DMS 273 treated with DMSO at 0.1 percent for 48 hours (cell line): ENCODE results near the gene SOS1.
"Not testable (repeated sequence)": the region's sequence is repeated elsewhere in the genome, so short reads cannot be mapped to it uniquely, and the experiment has no call there.

Source experiments
- DNase-seq: peaks from one replicate; lab custom pipeline; 2025; lab: John Stamatoyannopoulos, UW

Gene SOS1

DNA sequence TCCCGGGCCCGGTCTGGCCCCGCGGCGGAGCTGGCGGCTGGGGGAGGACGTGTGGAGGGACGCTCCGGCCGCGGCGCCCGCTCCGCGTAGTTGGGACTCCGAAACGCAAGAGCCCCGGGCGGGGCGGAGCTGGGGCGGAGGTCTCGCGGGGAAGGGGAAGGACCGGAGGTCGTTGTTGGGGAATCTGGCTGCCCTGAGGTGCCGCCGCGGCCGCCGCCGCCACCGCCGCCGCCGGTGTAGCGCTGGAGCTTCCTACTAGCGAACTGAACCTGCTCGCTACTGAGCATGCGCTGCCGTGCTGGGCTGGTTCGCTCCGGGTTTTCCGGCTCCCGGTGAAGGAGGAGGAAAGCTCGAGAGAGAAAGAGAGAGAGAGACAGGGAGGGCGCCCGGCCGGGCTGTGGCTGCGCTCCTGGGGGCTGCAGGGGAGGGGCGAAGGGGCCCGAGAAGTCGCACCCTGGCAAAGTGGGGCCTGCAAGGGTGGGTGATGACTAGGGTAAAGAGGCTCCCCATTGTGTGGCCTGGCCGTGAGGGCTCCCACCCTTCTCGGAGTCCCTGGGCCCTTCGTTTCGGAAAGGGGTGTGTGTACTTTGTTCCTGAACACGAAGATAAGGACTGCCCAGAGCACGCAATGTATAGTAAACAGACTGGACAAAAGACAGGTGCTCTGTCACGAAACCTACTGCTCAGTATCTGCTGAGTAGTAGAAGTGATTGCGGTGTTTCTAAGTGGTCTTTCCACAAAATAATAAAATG is at the start of gene SOS1:
SOS1 (minus strand) TSS at position 281 of the 752 bp plus-strand sequence. CDS start 629 bp downstream, outside the sequence.
- DNase-seq, result peak; percentile 87

DNA sequence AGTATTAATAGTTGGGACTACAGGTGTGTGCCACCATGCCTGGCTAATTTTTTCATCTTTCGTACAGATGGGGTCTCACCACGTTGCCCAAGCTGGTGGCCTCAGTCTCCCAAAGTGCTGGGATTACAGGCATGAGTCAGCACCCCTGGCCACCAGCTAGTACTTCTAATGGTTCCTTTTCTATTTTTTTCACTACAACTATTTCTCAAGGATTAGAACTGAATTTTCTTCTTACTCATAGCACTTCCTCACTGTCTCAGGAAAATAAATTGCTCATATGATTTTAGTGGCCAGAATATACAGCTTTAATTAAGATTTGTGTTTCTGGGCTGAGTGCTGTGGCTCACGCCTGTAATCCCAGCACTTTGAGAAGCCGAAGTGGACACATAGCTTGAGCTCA is 43.2 kb upstream of the SOS1 start:
- no peak for DNase-seq

DNA sequence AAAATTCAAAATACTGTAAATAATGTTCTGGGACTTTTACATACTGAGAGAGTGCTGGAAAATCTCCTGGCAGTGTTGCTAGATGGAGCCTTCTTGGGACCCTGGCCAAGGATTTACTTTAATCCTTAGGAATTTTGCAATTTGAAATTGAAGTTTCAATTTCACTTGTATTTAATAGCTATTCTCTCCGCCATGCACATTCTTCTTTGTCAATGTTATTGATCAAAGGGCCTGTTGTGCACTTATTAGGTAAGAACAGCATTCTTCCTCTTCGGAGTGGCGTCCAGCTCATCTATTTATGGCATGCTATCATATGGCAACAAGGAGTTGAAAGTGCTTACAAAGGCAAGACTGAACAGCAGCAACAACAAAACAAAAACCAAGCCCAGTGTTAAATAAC is 40.1 kb upstream of the SOS1 start:
- no peak for DNase-seq

DNA sequence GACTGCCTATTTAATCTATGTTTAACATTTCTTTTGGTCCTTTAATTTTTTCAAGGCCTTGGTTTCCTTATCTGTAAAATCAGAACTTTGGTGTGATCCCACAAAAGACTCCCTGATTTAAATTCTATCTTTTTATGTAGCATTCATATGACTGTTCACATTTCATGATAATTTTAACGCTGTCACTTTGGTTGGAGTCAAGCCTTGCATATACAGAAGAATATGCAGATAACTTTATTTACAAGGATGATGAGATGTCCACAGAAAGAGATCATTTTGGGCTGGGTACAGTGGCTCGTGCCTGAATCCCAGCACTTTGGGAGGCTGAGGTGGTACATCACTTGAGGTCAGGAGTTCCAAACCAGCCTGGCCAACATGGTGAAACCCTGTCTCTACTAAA is 38.4 kb upstream of the SOS1 start:
- no peak for DNase-seq

DNA sequence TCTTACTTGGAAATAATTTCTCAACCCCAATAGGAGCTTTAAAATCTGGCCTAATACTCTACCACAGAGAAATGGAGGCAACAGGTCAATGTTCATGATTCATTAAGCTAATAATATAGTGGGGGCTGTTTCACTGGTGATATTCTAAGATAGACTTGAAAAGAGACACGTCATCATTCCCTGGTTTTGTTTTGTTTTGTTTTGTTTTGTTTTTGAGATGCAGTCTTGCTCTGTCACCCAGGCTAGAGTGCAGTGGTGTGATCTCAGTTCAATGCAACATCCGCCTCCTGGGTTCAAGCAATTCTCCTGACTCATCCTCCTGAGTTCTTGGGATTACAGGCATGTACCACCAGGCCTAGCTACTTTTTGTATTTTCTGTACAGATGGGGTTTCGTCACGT is 37.5 kb upstream of the SOS1 start:
- no peak for DNase-seq

DNA sequence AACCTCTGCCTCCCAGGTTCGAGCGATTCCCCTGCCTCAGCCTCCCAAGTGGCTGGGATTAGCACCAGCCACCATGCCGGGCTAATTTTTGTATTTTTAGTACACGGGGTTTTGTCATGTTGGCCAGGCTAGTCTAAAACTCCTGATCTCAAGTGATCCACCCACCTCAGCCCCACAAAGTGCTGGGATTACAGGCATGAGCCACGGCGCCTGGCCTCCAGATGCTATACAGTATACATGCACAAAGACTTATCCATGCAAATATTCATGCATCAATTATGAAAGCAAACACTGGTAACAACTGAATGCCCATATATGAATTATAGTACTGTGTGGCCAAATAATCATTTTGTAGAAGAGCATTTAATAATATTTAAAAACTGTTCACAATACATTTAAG is 36.0 kb upstream of the SOS1 start:
- DNase-seq, result no peak

DNA sequence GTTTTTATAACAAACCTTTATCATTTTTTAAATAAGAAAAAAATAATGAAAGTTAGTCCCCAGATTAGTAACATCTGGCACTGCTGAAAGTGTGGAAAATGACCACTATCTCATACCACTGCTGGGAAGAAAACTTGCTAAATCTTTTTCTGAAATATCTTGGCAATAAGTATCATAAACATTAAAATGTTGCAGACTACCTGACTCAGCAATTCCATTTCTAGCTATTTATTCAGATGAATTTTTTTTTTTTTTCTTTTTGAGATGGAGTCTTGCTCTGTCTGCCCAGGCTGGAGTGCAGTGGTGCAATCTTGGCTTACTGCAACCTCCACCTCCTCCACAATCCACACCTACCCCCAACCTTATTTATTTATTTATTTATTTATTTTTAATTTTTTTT is 35.3 kb upstream of the SOS1 start:
- DNase-seq, result no peak

DNA sequence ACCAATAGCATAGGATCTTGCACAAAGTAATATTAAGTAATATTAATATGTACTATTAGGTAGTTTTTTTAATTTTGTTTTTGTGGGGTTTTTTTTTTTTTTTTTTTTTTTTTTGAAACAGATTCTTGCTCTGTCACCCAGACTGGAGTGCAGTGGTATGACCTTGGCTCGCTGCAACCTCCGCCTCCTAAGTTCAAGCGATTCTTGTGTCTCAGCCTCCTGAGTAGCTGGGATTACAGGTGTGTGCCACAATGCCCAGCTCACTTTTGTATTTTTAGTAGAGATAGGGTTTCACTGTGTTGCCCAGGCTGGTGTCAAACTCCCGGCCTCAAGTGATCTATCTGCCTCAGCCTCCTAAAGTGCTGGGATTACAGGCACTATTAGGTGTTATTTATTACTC is 34.7 kb upstream of the SOS1 start:
- DNase-seq, result not testable (repeated sequence)

DNA sequence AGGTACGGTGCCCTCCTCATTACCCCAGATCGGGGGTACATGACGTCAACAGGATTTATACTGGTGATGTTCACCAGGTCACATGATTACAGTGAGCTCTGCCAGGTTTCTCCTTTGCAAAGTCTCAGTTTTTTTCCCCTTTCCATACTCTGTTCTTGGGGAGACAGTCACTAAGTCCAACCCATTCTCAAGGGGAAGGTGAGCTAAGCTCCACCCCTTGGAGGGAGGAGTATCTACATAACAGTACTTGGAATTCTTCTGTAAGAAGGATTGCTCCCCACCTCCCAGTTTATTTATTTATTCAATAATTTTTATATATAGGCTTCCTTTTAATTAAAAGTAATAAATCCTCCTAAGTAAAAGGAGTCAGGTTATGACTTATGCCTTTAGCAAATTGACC is 34.1 kb upstream of the SOS1 start:
- DNase-seq, result no peak

DNA sequence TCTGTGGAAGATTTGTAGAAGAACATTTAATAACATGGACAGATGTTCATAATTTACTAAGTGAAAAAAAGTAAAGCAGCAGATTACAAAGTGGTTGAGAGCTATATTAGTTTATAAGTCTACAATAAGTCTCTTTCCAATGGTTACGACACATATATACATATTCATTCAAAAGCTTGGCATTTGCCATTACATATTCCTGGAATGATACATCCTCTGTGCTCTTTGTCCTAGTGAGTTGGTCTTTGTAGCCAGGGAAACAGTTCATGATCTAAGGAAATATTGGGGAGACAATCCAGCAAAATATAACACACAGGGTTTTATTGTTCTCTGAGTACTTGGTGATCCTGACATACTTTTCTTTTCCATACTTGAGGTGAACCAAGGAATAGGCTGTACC is 32.5 kb upstream of the SOS1 start:
- no peak for DNase-seq

DNA sequence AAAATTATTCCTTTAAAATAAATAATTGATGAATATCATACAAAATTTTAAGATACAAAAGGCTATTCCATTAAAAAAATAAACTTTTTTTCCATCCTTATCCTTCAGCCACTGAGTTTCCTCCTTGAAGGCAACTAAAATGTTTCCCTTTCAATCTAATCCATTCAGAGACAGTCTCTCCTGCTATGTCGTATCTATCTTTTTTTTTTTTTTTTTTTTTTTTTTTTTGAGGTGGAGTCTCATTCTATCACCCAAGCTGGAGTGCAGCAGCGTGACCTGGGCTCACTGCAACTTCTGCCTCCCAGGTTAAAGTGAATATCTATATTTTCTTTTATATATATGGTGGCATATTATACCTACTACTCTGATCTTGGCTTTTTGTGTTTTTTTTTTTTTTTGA is 31.7 kb upstream of the SOS1 start:
- no peak for DNase-seq

DNA sequence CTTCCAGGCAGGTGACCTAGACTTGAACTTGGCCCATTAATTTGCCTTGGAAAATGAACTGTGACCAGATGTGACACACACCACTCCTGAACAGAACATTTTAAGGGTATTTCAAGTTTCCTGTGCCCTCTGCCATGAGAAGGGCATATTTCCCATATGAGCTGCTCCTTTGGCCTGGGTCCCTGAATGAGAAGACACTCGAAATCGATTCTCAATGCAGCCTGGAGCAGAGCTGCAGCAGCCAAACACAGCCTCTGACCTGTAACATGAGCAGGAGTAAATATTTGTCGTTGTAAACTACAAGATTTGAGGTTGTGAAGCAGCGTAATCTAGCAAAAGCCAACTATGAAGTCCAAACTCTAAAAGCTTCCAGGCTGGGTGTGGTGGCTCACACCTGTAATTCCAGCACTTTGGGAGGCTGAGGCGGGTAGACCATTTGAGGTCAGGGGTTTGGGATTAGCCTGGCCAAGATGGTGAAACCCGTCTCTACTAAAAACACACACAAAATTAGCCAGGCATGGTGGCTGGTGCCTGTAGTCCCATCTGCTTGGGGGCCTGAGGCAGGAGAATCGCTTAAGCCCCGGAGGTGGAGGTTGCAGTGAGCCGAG is 30.1 kb upstream of the SOS1 start:
- no peak for DNase-seq

DNA sequence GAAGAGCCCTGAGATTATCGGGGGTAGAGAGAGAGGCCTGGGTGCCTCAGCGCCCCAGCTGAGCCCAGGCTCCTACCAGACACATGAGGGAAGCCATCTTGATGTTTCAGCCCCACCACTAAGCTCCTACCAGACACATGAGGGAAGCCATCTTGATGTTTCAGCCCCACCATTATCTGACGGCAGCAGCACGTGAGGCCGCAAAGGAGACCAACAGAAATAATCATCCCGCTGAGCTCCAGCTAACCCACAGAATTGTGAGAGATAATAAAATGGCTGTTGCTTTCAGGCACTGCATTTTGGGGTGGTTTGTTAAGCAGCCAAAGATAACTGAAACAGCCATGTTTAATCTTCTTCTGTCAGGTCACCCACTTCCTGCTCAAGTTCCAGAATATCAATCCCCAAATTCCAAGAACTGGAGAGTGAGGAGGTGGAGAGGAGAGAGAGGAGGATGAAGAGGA is 29.3 kb upstream of the SOS1 start:
- DNase-seq, result no peak

DNA sequence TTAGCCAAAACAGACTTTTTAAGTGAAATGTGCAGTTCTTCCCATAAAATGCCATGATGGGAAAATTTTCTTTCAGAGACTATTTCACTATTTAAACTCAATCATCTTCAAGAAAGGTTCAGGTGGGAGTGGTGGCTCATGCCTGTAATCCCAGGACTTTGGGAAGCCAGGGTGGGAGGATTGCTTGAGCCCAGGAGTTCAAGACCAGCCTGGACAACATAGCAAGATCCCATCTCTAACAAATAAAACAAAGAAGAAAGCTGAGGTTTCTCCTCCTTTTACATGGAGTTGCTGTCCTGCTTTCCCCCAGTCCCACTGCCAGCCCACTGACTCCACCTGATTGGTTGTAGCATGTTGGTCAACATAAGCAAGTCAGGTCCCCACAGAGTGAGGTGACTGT is 25.8 kb upstream of the SOS1 start:
- DNase-seq, result no peak

DNA sequence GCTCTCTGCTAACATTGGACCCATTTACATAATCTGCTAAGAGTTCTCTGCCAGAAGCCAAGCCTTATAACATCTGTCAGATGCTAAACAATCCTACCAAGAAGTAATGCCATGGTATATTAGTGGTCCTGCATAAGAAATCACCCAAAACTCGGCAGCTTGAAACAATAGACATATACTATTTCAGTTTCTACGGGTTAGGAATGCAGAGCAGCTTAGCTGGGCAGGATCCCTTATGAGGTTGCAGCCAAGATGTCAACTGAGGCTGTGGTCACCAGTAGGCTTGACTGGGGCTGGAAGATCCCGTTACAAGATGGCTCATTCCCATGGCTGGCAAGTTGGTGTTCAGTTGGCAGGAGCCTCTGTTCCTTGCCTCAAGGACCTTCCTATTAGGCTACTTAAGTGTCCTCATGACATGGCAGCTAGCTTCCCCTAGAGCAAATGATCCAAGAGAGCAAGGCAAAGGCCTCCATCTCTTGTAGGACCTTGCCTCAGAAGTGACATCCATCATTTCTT is 25.1 kb upstream of the SOS1 start:
- peak; percentile 29 for DNase-seq

DNA sequence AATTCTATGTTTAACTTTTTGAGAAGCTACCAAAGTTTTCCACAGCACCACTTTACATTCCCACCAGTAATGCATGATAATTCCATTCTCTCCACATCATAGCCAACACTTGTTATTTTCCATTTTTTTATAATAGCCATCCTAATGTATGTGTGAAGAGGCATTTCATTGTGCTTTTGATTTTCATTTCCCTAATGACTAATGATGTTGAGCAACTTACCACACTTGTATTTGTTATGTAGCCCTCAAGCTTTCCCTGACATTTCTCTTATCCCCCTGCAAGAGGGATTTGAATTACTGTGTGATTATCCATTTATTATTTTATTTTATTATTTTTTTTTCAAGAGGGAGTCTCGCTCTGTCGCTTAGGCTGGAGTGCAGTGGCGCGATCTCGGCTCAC is 23.6 kb upstream of the SOS1 start:
- no peak for DNase-seq

DNA sequence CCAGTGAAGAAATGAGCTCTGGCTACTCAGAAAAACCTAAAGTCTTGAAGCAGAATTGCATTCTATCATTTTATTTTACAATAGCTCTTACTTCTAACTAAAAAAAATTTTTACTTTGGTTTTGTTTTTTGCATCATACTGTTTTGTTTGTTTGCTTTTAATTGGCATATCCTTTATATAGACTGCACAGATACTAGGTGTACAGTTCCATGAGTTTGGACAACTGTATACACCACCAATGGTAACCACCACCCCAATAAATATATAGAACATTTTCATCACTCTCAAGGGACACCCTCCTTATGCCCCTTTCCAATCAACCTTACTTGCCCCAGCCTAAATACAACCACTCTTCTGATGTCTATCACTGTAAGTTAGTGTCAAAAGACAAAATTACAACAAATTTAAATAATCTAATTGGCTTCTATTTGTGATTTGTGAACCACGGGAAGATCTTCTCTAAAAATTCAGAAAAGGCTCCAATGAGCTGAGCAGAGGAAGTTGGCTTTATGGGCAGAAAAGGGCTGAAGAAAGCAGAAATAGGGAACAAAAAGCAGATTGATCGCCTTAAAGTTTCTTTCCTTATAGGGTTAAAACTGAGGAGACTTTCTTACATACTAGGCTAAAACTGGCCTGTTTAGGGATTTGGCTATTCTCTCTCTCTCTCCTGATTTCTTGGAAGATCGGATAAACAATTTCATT is 22.2 kb upstream of the SOS1 start:
- no peak for DNase-seq

DNA sequence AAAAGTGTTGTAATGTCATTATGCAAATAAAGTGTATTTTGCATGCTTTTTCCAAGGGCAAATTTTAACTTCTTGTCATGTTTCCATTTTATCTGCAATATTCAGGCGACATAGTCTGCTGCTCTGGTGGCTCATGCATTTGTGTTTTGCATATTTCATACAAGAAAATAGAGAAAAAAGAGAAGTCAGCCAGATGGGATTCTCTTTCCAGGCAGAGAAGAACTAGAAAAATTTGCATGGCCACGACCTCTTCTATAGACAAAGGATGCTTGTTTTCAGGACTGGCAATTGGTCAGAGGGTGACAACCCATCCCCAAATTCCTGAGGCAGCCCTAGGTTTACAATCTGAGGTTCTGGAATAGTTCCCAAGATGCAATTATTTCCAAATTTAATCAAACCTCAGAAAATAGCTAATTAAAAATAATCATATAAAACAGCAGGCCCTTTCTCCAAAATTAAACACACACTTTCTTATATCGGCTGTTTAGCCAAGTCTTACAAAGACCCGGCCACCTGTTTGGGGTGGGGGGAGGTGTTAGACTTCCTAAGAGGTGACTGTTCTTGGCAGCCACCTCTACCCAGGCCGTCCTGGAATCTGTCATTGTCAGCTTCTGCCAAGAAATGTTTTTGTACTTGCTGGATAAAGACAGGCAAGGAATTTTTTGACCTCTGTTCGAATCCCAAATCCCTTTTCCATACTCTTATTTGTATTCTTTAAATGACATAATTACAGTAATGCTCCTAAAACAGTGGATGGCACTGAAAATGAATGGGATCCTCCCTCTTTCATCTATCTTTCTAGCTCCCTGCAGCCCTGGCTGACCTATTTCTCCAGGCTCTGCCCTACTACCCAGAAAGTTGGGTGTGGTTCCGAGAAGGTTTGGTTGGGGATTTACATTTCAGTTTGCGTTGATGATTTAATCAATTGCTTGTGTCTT is 20.8 kb upstream of the SOS1 start:
- peak; percentile 38 for DNase-seq

DNA sequence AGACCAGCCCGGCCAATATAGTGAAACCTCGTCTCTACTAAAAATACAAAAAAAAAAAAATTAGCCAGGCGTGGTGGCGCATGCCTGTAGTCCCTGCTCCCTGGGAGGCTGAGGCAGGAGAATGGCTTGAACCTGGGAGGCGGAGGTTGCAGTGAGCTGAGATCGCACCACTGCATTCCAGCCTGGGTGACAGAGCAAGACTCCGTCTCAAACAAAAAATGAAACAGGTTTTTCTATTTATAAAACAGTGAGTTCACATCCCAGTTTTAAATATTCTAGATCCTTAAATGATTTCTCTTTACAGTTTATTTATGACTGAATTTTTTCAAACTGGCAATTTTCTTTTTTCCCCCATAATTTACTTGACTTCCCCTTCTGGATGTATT is 20.1 kb upstream of the SOS1 start:
- not testable (repeated sequence) for DNase-seq

DNA sequence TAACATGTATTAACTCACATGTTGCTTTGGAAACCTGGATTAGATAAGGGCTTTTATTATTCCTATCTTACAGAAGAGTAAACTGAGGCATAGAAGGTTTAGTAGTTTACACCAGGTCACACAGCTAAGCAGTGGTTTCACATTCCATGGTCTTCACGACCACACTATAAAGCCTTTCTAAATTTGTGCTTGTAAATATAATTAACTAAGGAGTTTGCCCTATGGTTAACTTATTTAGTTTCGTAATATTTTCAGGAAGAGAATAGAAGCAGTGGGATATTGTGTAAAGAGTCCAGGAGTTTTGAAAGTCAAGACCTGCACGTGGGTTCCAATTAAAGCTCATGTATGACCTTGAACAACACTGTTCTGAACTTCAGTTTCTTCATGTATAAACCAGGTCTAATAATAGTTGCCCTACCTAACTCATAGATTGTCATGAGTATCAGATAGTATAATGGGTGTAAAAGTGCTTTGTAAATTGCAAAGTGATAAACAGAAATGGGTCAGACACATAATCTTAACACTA is 19.5 kb upstream of the SOS1 start:
- DNase-seq, result no peak

DNA sequence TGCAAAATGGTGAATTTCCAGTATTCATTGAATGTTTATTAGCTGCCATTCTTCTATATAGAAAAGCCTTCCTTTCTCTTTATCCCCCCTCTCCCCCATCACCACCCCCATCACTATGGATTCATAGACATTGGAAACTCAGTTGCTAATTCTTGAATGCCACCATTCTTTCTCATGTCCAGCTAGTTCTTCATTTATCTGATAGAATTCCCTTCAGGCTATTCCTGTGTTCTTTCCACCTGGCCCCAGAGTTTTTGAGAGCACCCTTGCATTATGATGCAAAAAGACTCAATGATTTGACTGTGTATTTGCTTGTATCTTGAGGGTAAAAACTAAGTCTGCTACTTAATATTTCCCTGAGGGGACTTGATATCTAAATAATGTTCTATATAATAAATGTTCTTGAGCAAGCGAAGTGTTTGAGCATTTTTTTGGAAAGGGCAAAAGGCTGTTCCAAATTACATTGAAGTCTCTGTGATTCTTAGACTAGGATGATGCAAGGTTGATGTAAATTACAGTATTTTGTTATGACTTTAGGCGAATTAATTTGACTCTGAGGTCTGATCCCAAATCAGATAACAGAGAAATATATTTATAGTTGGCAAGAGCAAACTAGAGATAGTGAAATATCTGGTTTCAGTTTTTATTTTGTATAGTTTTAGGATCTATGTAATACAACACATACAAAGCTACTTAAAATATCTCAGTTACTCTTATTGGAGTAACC is 18.8 kb upstream of the SOS1 start:
- no peak for DNase-seq
